ENCODE measurements around the gene FAM114A1. TPM values are rescaled to one million over a fixed set of nuclear protein-coding genes. Genes with fewer than 3 reads are reported as not detected.

Gene FAM114A1
- total RNA-seq, 1 donor from 2014 or later = 159 TPM

GRCh38 chr4:38861791-38862190 lies 5.8 kb upstream of the FAM114A1 start:
- Histone ChIP-seq H3K9ac (ENCODE audit: low read length) (no peak overlapping the region), H4K20me1 (ENCODE audit: insufficient read depth, low read length) (no peaks in the 10 kb centered on the region), H3K79me2 (ENCODE audit: insufficient read depth, low read length) (no peaks in the 10 kb centered on the region), H3K27me3 (ENCODE audit: insufficient read depth, low read length) (no peaks in the 10 kb centered on the region), H2AFZ (ENCODE audit: low read depth, low read length) (no peak overlapping the region), H3K9me3 (ENCODE audit: insufficient read depth, low read depth, low read length) (no peaks in the 10 kb centered on the region), H3K4me2 (ENCODE audit: low read length) (no peak overlapping the region), H3K4me1 (ENCODE audit: insufficient read depth, low read length) (peaks cover 22% of the 10 kb centered on the region), H3K4me3 (ENCODE audit: insufficient read depth, low read depth, low read length) (no peak overlapping the region), H3K36me3 (ENCODE audit: insufficient read depth, low read length) (no peaks in the 10 kb centered on the region), H3K27ac (ENCODE audit: low read depth, low read length) (no peak overlapping the region)
- Mint-ChIP-seq H3K27ac (ENCODE audit: unreplicated experiment) (no peak overlapping the region), H3K4me3 (ENCODE audit: unreplicated experiment) (no peak overlapping the region), H3K36me3 (ENCODE audit: low read depth, unreplicated experiment) (no peaks in the 10 kb centered on the region), H3K27me3 (ENCODE audit: low read depth, unreplicated experiment) (no peaks in the 10 kb centered on the region), H3K4me1 (ENCODE audit: low read depth, unreplicated experiment) (peaks cover 26% of the 10 kb centered on the region), H3K9me3 (ENCODE audit: unreplicated experiment) (no peaks in the 10 kb centered on the region)
- TF ChIP-seq EZH2 (IDR thresholded peaks at IDR 0.05; ENCODE audit: insufficient read depth, low read length) = no peak
- no peak for TF ChIP-seq CTCF (IDR thresholded peaks at IDR 0.05; ENCODE audit: insufficient read depth, low read depth, low read length)
- FAIRE-seq (no peak), DNase-seq (ENCODE audit: low read depth) (no peak)

DNA sequence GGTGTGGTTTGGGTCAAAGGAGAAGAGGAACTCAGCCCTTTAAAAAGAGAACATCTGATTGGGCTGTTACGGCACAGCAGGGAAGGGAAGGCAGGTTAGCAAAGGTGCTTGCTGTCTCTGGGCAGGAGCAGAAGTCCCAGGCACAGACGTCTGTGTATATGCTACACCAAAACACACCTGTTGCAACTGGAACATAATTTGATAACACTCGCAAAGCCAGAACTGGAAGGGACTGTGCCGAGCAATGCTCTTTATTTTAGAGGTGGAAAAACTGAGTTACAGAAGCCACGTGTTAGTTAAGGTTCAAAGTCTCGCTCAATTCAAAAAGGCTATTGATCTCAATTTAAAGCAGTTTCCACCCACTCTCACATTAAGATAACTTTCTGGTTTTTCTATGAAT lies 2.2 kb upstream of the FAM114A1 start:
- H3K36me3 Mint-ChIP-seq (ENCODE audit: low read depth, unreplicated experiment) = peaks cover 2% of the 10 kb centered on the region
- no peaks in the 10 kb centered on the region for H3K9me3 Mint-ChIP-seq (ENCODE audit: unreplicated experiment)
- peaks cover 7% of the 10 kb centered on the region for H3K36me3 ChIP-seq (ENCODE audit: insufficient read depth, low read length)
- H3K9me3 ChIP-seq (ENCODE audit: insufficient read depth, low read depth, low read length) = no peaks in the 10 kb centered on the region
- H3K4me1 ChIP-seq (ENCODE audit: insufficient read depth, low read length) = peaks cover 24% of the 10 kb centered on the region
- H3K27ac Mint-ChIP-seq (ENCODE audit: unreplicated experiment) = no peak overlapping the region
- H3K27me3 ChIP-seq (ENCODE audit: insufficient read depth, low read length) = no peaks in the 10 kb centered on the region
- H3K4me3 Mint-ChIP-seq (ENCODE audit: unreplicated experiment) = no peak overlapping the region
- H3K4me2 ChIP-seq (ENCODE audit: low read length) = no peak overlapping the region
- no peak overlapping the region for H2AFZ ChIP-seq (ENCODE audit: low read depth, low read length)
- no peak overlapping the region for H3K9ac ChIP-seq (ENCODE audit: low read length)
- no peak for TF ChIP-seq EZH2 (IDR thresholded peaks at IDR 0.05; ENCODE audit: insufficient read depth, low read length)
- TF ChIP-seq CTCF (IDR thresholded peaks at IDR 0.05; ENCODE audit: insufficient read depth, low read depth, low read length) = no peak
- H3K4me3 ChIP-seq (ENCODE audit: insufficient read depth, low read depth, low read length) = no peak overlapping the region
- H3K27ac ChIP-seq (ENCODE audit: low read depth, low read length) = no peak overlapping the region
- no peaks in the 10 kb centered on the region for H3K27me3 Mint-ChIP-seq (ENCODE audit: low read depth, unreplicated experiment)
- H3K79me2 ChIP-seq (ENCODE audit: insufficient read depth, low read length) = peaks cover 34% of the 10 kb centered on the region
- peaks cover 20% of the 10 kb centered on the region for H3K4me1 Mint-ChIP-seq (ENCODE audit: low read depth, unreplicated experiment)
- DNase-seq (ENCODE audit: low read depth) (no peak), FAIRE-seq (no peak)
- peaks cover 7% of the 10 kb centered on the region for H4K20me1 ChIP-seq (ENCODE audit: insufficient read depth, low read length)

DNA sequence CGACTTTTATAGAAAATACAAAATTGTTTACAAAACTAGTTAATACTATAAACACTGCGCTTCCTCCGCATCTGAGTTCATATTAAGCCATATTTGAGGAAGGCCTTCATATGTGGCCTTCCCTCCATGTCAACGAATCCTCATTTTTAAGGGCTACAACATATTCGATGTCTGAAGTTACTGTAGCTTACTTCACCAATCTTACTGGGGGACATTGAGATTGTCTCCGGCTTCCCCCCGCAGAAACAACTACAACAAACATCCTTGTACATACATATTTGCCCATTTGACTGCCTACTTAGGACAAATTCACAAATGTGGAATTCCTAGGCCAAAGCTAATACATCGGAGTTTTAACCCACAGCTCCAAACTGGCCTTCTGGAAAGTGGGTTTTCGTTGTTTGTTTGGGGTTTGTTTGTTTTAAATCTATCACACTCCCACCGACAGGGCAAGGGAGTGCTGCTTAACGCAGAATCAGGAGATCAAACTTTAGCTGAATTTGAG lies 581 bp upstream of the FAM114A1 start:
- no peaks in the 10 kb centered on the region for H3K27me3 Mint-ChIP-seq (ENCODE audit: low read depth, unreplicated experiment)
- Histone ChIP-seq H3K9me3 (ENCODE audit: insufficient read depth, low read depth, low read length) (no peaks in the 10 kb centered on the region), H3K27me3 (ENCODE audit: insufficient read depth, low read length) (no peaks in the 10 kb centered on the region), H3K9ac (ENCODE audit: low read length) (peak overlapping the region; percentile 100), H3K36me3 (ENCODE audit: insufficient read depth, low read length) (peaks cover 18% of the 10 kb centered on the region), H3K4me2 (ENCODE audit: low read length) (peak overlapping the region; percentile 98), H4K20me1 (ENCODE audit: insufficient read depth, low read length) (peaks cover 17% of the 10 kb centered on the region), H3K79me2 (ENCODE audit: insufficient read depth, low read length) (peaks cover 49% of the 10 kb centered on the region), H3K4me1 (ENCODE audit: insufficient read depth, low read length) (peaks cover 34% of the 10 kb centered on the region), H2AFZ (ENCODE audit: low read depth, low read length) (peak overlapping the region; percentile 92), H3K4me3 (ENCODE audit: insufficient read depth, low read depth, low read length) (peak overlapping the region; percentile 65), H3K27ac (ENCODE audit: low read depth, low read length) (peak overlapping the region; percentile 98)
- H3K4me1 Mint-ChIP-seq (ENCODE audit: low read depth, unreplicated experiment) = peaks cover 22% of the 10 kb centered on the region
- no peaks in the 10 kb centered on the region for H3K9me3 Mint-ChIP-seq (ENCODE audit: unreplicated experiment)
- no peak for TF ChIP-seq CTCF (IDR thresholded peaks at IDR 0.05; ENCODE audit: insufficient read depth, low read depth, low read length)
- TF ChIP-seq EZH2 (IDR thresholded peaks at IDR 0.05; ENCODE audit: insufficient read depth, low read length) = no peak
- peak overlapping the region; percentile 80 for H3K4me3 Mint-ChIP-seq (ENCODE audit: unreplicated experiment)
- no peak for FAIRE-seq
- DNase-seq (ENCODE audit: low read depth) = no peak
- peak overlapping the region; percentile 90 for H3K27ac Mint-ChIP-seq (ENCODE audit: unreplicated experiment)
- H3K36me3 Mint-ChIP-seq (ENCODE audit: low read depth, unreplicated experiment) = peaks cover 3% of the 10 kb centered on the region
